Endodermal cell (in vitro differentiated cells): ENCODE results near the gene ATP2B1. TPM values are rescaled to one million over a fixed set of nuclear protein-coding genes. Genes with fewer than 3 reads are reported as not detected.
"Not testable (repeated sequence)": the region's sequence is repeated elsewhere in the genome, so short reads cannot be mapped to it uniquely, and the experiment has no call there.

Experiments
- DNase-seq: peaks from one replicate; pipeline ENCODE4 v3.0.0-alpha.2; 2017
- H3K27ac ChIP-seq: 2 replicates; pipeline ENCODE4 v1.5.1; 2013; ENCODE audit warnings: mild to moderate bottlenecking, low read depth, low read length, moderate library complexity
- H3K27me3 ChIP-seq: 2 replicates; pipeline ENCODE4 v1.6.1; 2013; ENCODE audit warnings: mild to moderate bottlenecking, low read length, moderate library complexity; ENCODE audit not compliant: insufficient read depth, control insufficient read depth, poor library complexity, severe bottlenecking
- H3K36me3 ChIP-seq: 2 replicates; pipeline ENCODE4 v1.7.0; 2013; ENCODE audit warnings: mild to moderate bottlenecking, low read length, moderate library complexity; ENCODE audit not compliant: control insufficient read depth, insufficient read depth
- H3K4me1 ChIP-seq: one replicate; pipeline ENCODE4 v1.7.0; 2013; ENCODE audit warnings: low read length; ENCODE audit not compliant: control insufficient read depth, insufficient read depth
- H3K4me3 ChIP-seq: 2 replicates; pipeline ENCODE4 v1.5.1; 2013; ENCODE audit warnings: mild to moderate bottlenecking, low read length, moderate library complexity
- H3K9ac ChIP-seq: 2 replicates; pipeline ENCODE4 v1.6.1; 2013; ENCODE audit warnings: mild to moderate bottlenecking, low read length, moderate library complexity; ENCODE audit not compliant: poor library complexity, severe bottlenecking; ENCODE audit errors: extremely low read depth
- H3K9me3 ChIP-seq: 2 replicates; pipeline ENCODE4 v1.6.1; 2013; ENCODE audit warnings: mild to moderate bottlenecking, low read length, moderate library complexity; ENCODE audit not compliant: control insufficient read depth
- H3K27ac Mint-ChIP-seq: 2 replicates; pipeline ENCODE4 v1.8.0; 2020; ENCODE audit warnings: mixed read lengths
- H3K27me3 Mint-ChIP-seq: 2 replicates; pipeline ENCODE4 v1.8.0; 2021; ENCODE audit warnings: mild to moderate bottlenecking, mixed read lengths; ENCODE audit not compliant: insufficient read depth
- H3K36me3 Mint-ChIP-seq: 2 replicates; pipeline ENCODE4 v1.8.0; 2020; ENCODE audit warnings: low read depth, mixed read lengths
- H3K4me1 Mint-ChIP-seq: 2 replicates; pipeline ENCODE4 v1.8.0; 2020; ENCODE audit warnings: mixed read lengths
- H3K4me3 Mint-ChIP-seq: 2 replicates; pipeline ENCODE4 v1.8.0; 2020; ENCODE audit warnings: mild to moderate bottlenecking, moderate library complexity, mixed read lengths
- H3K9me3 Mint-ChIP-seq: 2 replicates; pipeline ENCODE4 v1.8.0; 2020; ENCODE audit warnings: mild to moderate bottlenecking, mixed read lengths
- CTCF ChIP-seq: fragments of 200-600 bp; sonication (generic); conservative IDR thresholded peaks from 2 replicates; pipeline ENCODE4 v1.5.0; 2021; ENCODE audit warnings: antibody characterized with exemption, mild to moderate bottlenecking
- WGBS, 2 experiments: methylation state at CpG; one replicate each; pipeline versions ENCODE4 v1.1.5 to v1.1.7; 2013; ENCODE audit warnings: missing lambda C conversion rate in 2 of 2, mixed read lengths in 1 of 2; ENCODE audit not compliant: insufficient coverage in 1 of 2, insufficient read length in 1 of 2; 5-methylcytosine and 5-hydroxymethylcytosine counted together
- long read RNA-seq, 4 experiments: library from polyadenylated mRNA in 2 of 4; library from RNA in 1 of 4; library from capped mRNA in 1 of 4; stranded (forward) in 3 of 4; unstranded in 1 of 4; transcript quantifications; one replicate each; pipeline ENCODE4 v2.0.0, GENCODE V29; 2020 to 2021; ENCODE audit warnings: inconsistent platforms in 1 of 4
- polyA plus RNA-seq, 2 experiments: library from polyadenylated mRNA; stranded (reverse); fragments of 50-300 nt; gene quantifications; one replicate each; pipeline ENCODE4 v1.2.3, GENCODE V29; 2013
- total RNA-seq, 2 donors: library from RNA; stranded (reverse); fragmentation: NEBNext Ultra II Directional in 1 of 2; extraction: Animal tissue kit (Norgen Biotek cat#: 25700) in 1 of 2; gene quantifications; 2 replicates in 1 of 2; 3 replicates in 1 of 2; pipeline ENCODE4 v1.2.1, GENCODE V29; 2021

ATP2B1 gene
- 10 to 100 TPM; 66.7 to 81.9 TPM for total RNA-seq
- 48.3 TPM for polyA plus RNA-seq (2013, experiment 1 of 2)
- polyA plus RNA-seq (2013, experiment 2 of 2), result 47.7 TPM
- long read RNA-seq, experiment 1, full-length matches to known transcripts, result 3 of 27 reads
- long read RNA-seq, experiment 1, partial matches to known transcripts, result 12 of 27 reads
- long read RNA-seq, experiment 1, other reads (novel, unspliced or antisense), result 12 of 27 reads
- long read RNA-seq, experiment 2, full-length matches to known transcripts, result 19 of 122 reads
- long read RNA-seq, experiment 2, partial matches to known transcripts, result 21 of 122 reads
- long read RNA-seq, experiment 2, other reads (novel, unspliced or antisense), result 82 of 122 reads
- long read RNA-seq, experiment 3, full-length matches to known transcripts, result 19 of 286 reads
- long read RNA-seq, experiment 3, partial matches to known transcripts, result 212 of 286 reads
- long read RNA-seq, experiment 3, other reads (novel, unspliced or antisense), result 55 of 286 reads
- long read RNA-seq, experiment 4, partial matches to known transcripts, result 66 of 70 reads
- long read RNA-seq, experiment 4, other reads (novel, unspliced or antisense), result 4 of 70 reads

- H3K27me3 ChIP-seq, result peaks cover 11% of the 10 kb centered on the region
- peak within 1 kb of the TSS; percentile 81 for H3K4me3 Mint-ChIP-seq
- H3K27ac Mint-ChIP-seq, result peak within 1 kb of the TSS; percentile 90
- no peaks in the 10 kb centered on the region for H3K36me3 Mint-ChIP-seq
- TF ChIP-seq CTCF, result no peak
- peaks cover 3% of the 10 kb centered on the region for H3K9me3 ChIP-seq
- no peaks in the 10 kb centered on the region for H3K4me1 ChIP-seq
- H3K4me1 Mint-ChIP-seq, result peaks cover 17% of the 10 kb centered on the region
- H3K9ac ChIP-seq, result peak within 1 kb of the TSS; percentile 75
- H3K4me3 ChIP-seq, result peak within 1 kb of the TSS; percentile 92
- peaks cover 43% of the 10 kb centered on the region for H3K27me3 Mint-ChIP-seq
- H3K27ac ChIP-seq, result peak within 1 kb of the TSS; percentile 96
- H3K36me3 ChIP-seq, result no peaks in the 10 kb centered on the region
- peak; percentile 95 for DNase-seq
- WGBS, 2 experiments, result 0% methylated on average over 16 to 84 of the region's 84 CpGs
- peaks cover 3% of the 10 kb centered on the region for H3K9me3 Mint-ChIP-seq
Measured at GRCh38 chr12:89708565-89709156, at the start of gene ATP2B1. Gene ATP2B1 (minus strand): TSS chr12:89708838. CDS start chr12:89655886, 52,952 bp downstream.

GRCh38 chr12:89757987-89758386 is 49.3 kb upstream of the ATP2B1 start:
- not testable (repeated sequence) for H3K9ac ChIP-seq, H3K9me3 Mint-ChIP-seq, DNase-seq, H3K36me3 ChIP-seq, H3K27me3 ChIP-seq, H3K4me3 Mint-ChIP-seq, H3K36me3 Mint-ChIP-seq, H3K4me1 Mint-ChIP-seq, H3K27me3 Mint-ChIP-seq, H3K4me3 ChIP-seq, H3K4me1 ChIP-seq, H3K27ac ChIP-seq, H3K27ac Mint-ChIP-seq, H3K9me3 ChIP-seq
- 90% methylated on average over 1 of the region's 1 CpG; no CpG with 5 or more reads in 1 of the 2 experiments for WGBS, 2 experiments

GRCh38 chr12:89756585-89757398 is 48.2 kb upstream of the ATP2B1 start:
- Histone ChIP-seq H3K4me3 (no peak overlapping the region), H3K4me1 (no peaks in the 10 kb centered on the region), H3K9ac (no peak overlapping the region), H3K9me3 (no peaks in the 10 kb centered on the region), H3K27me3 (no peaks in the 10 kb centered on the region), H3K36me3 (no peaks in the 10 kb centered on the region), H3K27ac (no peak overlapping the region)
- no peaks in the 10 kb centered on the region for H3K27me3 Mint-ChIP-seq
- H3K4me3 Mint-ChIP-seq, result no peak overlapping the region
- no peak for DNase-seq
- H3K4me1 Mint-ChIP-seq, result no peaks in the 10 kb centered on the region
- H3K9me3 Mint-ChIP-seq, result no peaks in the 10 kb centered on the region
- WGBS, 2 experiments, result 74 to 87% methylated on average over 5 of the region's 5 CpGs
- no peak for TF ChIP-seq CTCF
- no peak overlapping the region for H3K27ac Mint-ChIP-seq
- no peaks in the 10 kb centered on the region for H3K36me3 Mint-ChIP-seq
